ENCODE results near the gene NRAS. TPM values are rescaled to one million over a fixed set of nuclear protein-coding genes. Genes with fewer than 3 reads are reported as not detected.

Gene NRAS
- total RNA-seq, 2 donors from 2014 or later: 13.8 to 17.4 TPM

- DNase-seq (no peak), ATAC-seq (no peak)
- intact Hi-C loops (cut with DNase I): no loop called here
- Histone ChIP-seq H3K9me3 (no peaks in the 10 kb centered on the region), H3K27me3 (no peaks in the 10 kb centered on the region), H3K36me3 (replicated peaks in 1 of 2; ENCODE audit: insufficient read depth in 1 of 2, low read depth in 2 of 2) (peaks cover 12 to 33% of the 10 kb centered on the region in 2 donors), H3K27ac (no peak overlapping the region), H3K4me1 (no peaks in the 10 kb centered on the region), H3K4me3 (no peak overlapping the region)
- TF ChIP-seq CTCF (IDR thresholded peaks at IDR 0.05): no peak
- no peak for TF ChIP-seq POLR2A (IDR thresholded peaks at IDR 0.05)
- 93 to 95% methylated on average over 1 of the region's 1 CpG for WGBS, 2 donors
Observed at GRCh38 chr1:114729782-114730181, 13.2 kb upstream of the NRAS start.

- ATAC-seq (no peak), DNase-seq (no peak)
- 78 to 81% methylated on average over 2 of the region's 2 CpGs for WGBS, 2 donors
- Histone ChIP-seq H3K9me3 (no peaks in the 10 kb centered on the region), H3K36me3 (replicated peaks in 1 of 2; ENCODE audit: insufficient read depth in 1 of 2, low read depth in 2 of 2) (peaks cover 19 to 39% of the 10 kb centered on the region in 2 donors), H3K27me3 (no peaks in the 10 kb centered on the region), H3K27ac (no peak overlapping the region), H3K4me3 (no peak overlapping the region), H3K4me1 (no peaks in the 10 kb centered on the region)
- intact Hi-C loops (cut with DNase I): no loop called here
- TF ChIP-seq CTCF (IDR thresholded peaks at IDR 0.05): no peak
- TF ChIP-seq POLR2A (IDR thresholded peaks at IDR 0.05): no peak
Observed at GRCh38 chr1:114728553-114728952, 12.0 kb upstream of the NRAS start.

- intact Hi-C loops (cut with DNase I): no loop called here
Observed at GRCh38 chr1:114725230-114725629, 8.7 kb upstream of the NRAS start.

GRCh38 chr1:114723915-114724314 is 7.3 kb upstream of the NRAS start:
- H3K36me3 ChIP-seq (replicated peaks in 1 of 2; ENCODE audit: insufficient read depth in 1 of 2, low read depth in 2 of 2): peaks cover 19 to 51% of the 10 kb centered on the region in 2 donors
- TF ChIP-seq POLR2A (IDR thresholded peaks at IDR 0.05): no peak
- no peak for TF ChIP-seq CTCF (IDR thresholded peaks at IDR 0.05)
- H3K27ac ChIP-seq: no peak overlapping the region
- DNase-seq (no peak), ATAC-seq (no peak)
- intact Hi-C loops (cut with DNase I): no loop called here
- H3K27me3 ChIP-seq: no peaks in the 10 kb centered on the region
- H3K4me3 ChIP-seq: no peak overlapping the region
- H3K9me3 ChIP-seq: no peaks in the 10 kb centered on the region
- no peaks in the 10 kb centered on the region for H3K4me1 ChIP-seq
- 94% methylated on average over 1 of the region's 1 CpG for WGBS, 2 donors

More at GRCh38 chr1:114725230-114725629, 8.7 kb upstream of the NRAS start:
- 66 to 78% methylated on average over 1 of the region's 1 CpG for WGBS, 2 donors
- DNase-seq (no peak), ATAC-seq (no peak)
- H3K27ac ChIP-seq: no peak overlapping the region
- no peak overlapping the region for H3K4me3 ChIP-seq
- no peaks in the 10 kb centered on the region for H3K4me1 ChIP-seq
- no peaks in the 10 kb centered on the region for H3K27me3 ChIP-seq
- H3K36me3 ChIP-seq (replicated peaks in 1 of 2; ENCODE audit: insufficient read depth in 1 of 2, low read depth in 2 of 2): peaks cover 23 to 40% of the 10 kb centered on the region in 2 donors
- no peak for TF ChIP-seq CTCF (IDR thresholded peaks at IDR 0.05)
- no peak for TF ChIP-seq POLR2A (IDR thresholded peaks at IDR 0.05)
- no peaks in the 10 kb centered on the region for H3K9me3 ChIP-seq

- TF ChIP-seq CTCF (IDR thresholded peaks at IDR 0.05): no peak
- no peak for TF ChIP-seq POLR2A (IDR thresholded peaks at IDR 0.05)
- ATAC-seq (no peak), DNase-seq (no peak)
- no peaks in the 10 kb centered on the region for H3K27me3 ChIP-seq
- H3K36me3 ChIP-seq (replicated peaks in 1 of 2; ENCODE audit: insufficient read depth in 1 of 2, low read depth in 2 of 2): peaks cover 19 to 54% of the 10 kb centered on the region in 2 donors
- H3K9me3 ChIP-seq: no peaks in the 10 kb centered on the region
- no peak overlapping the region for H3K27ac ChIP-seq
- no peak overlapping the region for H3K4me3 ChIP-seq
- no peaks in the 10 kb centered on the region for H3K4me1 ChIP-seq
- intact Hi-C loops (cut with DNase I): no loop called here
- WGBS, 2 donors: 0 to 35% methylated on average over 1 of the region's 1 CpG
Observed at GRCh38 chr1:114723457-114723856, 6.9 kb upstream of the NRAS start.

Measured in body of pancreas (tissue), 4 donors.